C4-2B (cell line): ENCODE data around the gene PRELP.

Source experiments
- H3K27ac ChIP-seq: fragments of 450-650 bp; 2 replicates; pipeline ENCODE4 v1.5.1; 2017
- ZFX ChIP-seq: fragments of 450-650 bp; IDR thresholded peaks from 2 replicates; pipeline ENCODE4 v1.6.1; 2017
- TF ChIP-seq, protein P1 (sequence below): fragments of 450-650 bp; conservative IDR thresholded peaks from 2 replicates; pipeline ENCODE4 v1.5.1; 2017; ENCODE audit warnings: mild to moderate bottlenecking

The PRELP gene

DNA sequence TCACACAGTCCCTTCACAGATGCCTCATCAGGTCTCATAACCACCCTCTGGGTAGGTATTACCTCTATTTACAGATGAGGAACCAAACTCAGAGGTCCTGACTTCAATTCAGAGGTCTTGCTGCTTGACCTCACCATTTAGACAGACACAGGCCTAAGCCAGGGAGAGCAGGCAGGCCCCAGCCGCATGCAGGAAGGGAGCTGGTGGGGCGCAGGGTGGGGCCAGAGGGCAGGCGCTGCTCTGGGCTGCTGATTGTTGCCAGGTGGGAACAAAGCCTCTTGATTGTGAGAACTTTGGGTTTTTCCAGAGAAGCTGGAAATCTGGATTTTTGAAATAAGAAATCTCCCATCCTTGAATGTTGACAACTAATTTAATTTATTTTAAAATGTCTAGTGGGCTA lies 19.9 kb upstream of the PRELP start:
- TF ChIP-seq ZFX, result no peak
- TF ChIP-seq, protein P1, sequence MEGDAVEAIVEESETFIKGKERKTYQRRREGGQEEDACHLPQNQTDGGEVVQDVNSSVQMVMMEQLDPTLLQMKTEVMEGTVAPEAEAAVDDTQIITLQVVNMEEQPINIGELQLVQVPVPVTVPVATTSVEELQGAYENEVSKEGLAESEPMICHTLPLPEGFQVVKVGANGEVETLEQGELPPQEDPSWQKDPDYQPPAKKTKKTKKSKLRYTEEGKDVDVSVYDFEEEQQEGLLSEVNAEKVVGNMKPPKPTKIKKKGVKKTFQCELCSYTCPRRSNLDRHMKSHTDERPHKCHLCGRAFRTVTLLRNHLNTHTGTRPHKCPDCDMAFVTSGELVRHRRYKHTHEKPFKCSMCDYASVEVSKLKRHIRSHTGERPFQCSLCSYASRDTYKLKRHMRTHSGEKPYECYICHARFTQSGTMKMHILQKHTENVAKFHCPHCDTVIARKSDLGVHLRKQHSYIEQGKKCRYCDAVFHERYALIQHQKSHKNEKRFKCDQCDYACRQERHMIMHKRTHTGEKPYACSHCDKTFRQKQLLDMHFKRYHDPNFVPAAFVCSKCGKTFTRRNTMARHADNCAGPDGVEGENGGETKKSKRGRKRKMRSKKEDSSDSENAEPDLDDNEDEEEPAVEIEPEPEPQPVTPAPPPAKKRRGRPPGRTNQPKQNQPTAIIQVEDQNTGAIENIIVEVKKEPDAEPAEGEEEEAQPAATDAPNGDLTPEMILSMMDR, result no peak
- H3K27ac ChIP-seq, result no peak overlapping the region

DNA sequence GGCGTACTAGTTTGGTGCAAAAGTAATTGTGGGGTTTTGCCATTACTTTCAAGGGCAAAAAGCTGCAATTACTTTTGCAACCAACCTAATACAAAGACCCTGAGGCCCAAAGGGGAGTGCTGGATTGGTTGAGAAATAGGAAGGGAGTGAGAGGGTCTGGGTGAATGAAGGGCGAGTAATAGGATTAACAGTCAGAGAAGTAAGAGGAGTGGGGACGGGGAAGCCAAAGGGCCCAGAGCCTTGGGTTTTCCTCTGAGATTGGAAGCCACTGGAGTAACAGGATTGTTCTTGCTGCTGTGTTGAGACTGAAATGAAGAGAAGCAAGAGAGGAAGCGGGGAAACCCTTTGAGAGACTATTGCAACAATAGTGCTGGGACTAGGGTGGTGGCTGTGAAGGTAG lies 19.0 kb upstream of the PRELP start:
- H3K27ac ChIP-seq, result no peak overlapping the region
- no peak for TF ChIP-seq ZFX

DNA sequence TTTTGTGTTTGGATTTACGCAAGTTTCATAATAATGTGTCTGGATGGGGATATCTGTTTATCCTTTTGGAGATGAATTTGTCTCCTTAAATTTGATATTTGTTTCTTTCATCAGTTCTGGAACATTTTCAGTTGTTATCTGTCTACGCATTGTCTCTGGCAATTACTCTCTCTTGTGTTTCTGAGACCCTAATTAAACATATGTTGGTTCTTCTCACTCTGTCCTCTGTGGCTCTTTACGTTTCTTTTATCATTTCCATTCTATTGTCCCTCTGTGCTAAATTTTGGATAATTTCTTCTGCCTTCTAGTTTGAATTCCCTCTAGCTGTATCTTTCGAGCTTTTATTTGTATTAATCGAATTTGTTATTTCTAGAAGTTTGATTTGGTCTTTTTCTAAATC lies 17.5 kb upstream of the PRELP start:
- TF ChIP-seq, protein P1, result no peak
- TF ChIP-seq ZFX, result no peak
- H3K27ac ChIP-seq, result no peak overlapping the region

DNA sequence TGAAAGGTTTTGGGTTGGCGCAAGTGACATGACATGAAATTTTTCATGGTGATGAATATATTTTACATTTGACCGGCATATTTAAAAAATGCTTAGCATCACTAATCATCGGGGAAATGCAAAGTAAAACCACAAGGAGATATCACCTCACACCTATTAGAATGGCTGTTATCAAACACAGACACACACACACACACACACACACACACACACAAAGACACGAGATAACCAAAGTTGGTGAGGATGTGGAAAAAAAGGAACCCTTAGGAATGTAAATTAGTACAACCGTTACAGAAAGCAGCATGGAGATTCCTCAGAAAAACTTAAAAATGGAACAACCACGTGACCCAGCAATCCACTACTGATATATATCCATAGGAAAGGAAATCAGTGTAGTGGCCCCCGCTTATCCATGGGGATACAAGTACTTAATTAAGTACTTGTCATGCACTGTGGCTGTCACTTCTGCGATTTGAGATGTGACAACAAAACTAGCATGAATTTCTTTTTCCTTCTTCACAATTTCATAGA lies 15.9 kb upstream of the PRELP start:
- TF ChIP-seq, protein P1, result no peak
- TF ChIP-seq ZFX, result no peak
- no peak overlapping the region for H3K27ac ChIP-seq

DNA sequence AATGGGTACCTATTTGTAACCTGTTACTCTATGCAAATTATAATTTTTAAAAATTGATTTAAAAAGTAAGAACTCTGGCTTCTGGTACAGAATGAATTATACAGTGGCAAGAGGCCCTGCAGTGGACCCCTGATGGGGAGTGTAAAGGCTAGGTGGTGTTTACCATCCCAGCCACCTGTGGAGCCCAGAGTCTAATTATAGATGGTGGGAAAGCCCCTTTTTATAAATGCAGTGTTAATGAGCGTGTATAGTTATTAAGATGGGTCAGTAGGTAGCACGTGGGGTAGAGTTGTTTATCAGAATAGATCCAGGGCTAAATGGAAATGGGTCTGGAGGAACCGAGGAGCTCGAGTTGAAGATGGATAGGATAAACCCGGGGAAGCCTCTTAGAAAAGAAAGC lies 13.9 kb upstream of the PRELP start:
- TF ChIP-seq, protein P1, result no peak
- no peak for TF ChIP-seq ZFX

DNA sequence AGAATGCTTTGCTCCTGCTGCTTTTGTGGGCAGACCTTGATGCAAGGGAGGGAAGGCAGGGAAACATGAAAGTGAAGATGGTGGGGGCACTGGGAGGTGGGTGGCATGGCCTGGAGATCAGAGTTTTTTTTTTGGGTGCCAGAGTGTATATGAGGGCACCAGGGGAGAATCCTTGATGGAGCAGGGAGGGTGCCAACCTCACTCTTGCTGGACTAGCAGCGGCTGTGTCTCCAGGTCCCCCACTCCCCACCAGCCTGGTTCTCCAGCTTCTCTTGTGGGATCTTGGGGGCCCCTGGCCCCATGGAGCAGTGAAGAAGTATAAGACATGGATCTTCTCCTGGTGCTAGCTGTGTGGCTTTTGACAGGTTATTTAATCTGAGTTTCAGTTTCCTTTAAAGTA lies 13.5 kb upstream of the PRELP start:
- no peak overlapping the region for H3K27ac ChIP-seq
- no peak for TF ChIP-seq ZFX
- TF ChIP-seq, protein P1, result no peak

More for the DNA sequence above, 13.9 kb upstream of the PRELP start:
- H3K27ac ChIP-seq, result no peak overlapping the region

DNA sequence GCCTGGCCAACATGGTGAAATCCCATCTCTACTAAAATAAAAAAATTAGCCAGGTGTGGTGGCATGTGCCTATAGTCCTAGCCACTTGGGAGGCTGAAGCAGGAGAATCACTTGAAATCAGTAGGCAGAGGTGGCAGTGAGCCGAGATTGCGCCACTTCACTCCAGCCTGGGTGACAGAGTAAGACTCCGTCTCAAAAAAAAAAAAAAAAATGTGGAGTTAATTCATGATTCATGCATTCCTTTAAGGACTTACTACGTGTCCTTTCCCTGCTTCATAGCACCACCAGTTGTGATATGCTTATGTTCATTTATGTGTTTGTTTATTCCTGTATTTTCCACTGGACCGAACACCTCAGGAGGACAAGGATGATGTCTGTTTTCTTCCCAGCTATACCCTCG lies 12.7 kb upstream of the PRELP start:
- no peak overlapping the region for H3K27ac ChIP-seq
- no peak for TF ChIP-seq ZFX
- TF ChIP-seq, protein P1, result no peak

DNA sequence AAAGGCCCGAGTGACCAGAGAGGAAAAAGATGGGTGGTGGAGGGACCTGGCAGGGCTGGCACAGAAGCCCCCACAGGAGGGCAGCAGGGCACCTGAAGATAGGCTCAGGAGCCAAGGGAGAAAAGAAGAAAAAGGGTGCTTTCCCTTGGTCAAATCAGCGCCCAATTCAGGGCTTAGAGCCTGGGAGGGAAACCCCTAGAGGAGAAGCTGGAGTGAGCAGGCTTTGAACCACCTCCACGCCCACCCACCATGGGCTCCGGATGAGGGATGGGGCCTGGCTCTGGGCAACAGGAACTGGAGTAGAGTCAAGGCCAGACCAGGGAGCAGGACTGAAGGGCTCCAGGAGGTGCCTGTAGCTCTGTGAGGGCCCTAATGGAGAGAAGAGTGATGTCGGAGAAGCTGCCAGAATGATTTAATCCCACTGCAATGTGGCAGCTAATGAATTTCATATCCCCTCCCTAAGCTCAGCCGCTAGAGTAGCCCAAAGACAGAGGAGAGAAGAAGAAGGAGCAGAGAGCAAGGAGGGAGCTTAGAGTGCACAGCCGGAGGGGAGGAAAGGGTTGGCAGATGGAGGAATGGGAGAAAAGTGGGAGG lies 12.0 kb upstream of the PRELP start:
- no peak overlapping the region for H3K27ac ChIP-seq
- no peak for TF ChIP-seq ZFX
- TF ChIP-seq, protein P1, result no peak
